ENCODE measurements around the gene ZKSCAN5.

The ZKSCAN5 gene
- total RNA-seq, result 20.9 to 47.6 (median 29.9) reads per million in 9 experiments

GRCh38 chr7:99504603-99505323 lies at the start of gene ZKSCAN5:
Gene ZKSCAN5, plus strand, starts transcription at chr7:99504662. Its CDS starts 1,383 bp downstream, at chr7:99506045.
- Mint-ChIP-seq H3K4me3 (peak within 1 kb of the TSS; percentile 87 to 98), H3K9me3 (no peaks in the 10 kb centered on the region), H3K36me3 (ENCODE audit: insufficient read depth) (peaks cover 23% of the 10 kb centered on the region), H3K27ac (peak within 1 kb of the TSS; percentile 95), H3K27me3 (no peaks in the 10 kb centered on the region), H3K4me1 (ENCODE audit: low read depth in 2 of 2) (peaks cover 13 to 15% of the 10 kb centered on the region in 2 donors)
- ATAC-seq (replicated peaks), result peak; percentile 81
- peak; percentile 94 to 97 (median 94) for DNase-seq

GRCh38 chr7:99455874-99456273 lies 48.6 kb upstream of the ZKSCAN5 start:
- Mint-ChIP-seq H3K4me1 (ENCODE audit: low read depth in 2 of 2) (peaks cover 15 to 17% of the 10 kb centered on the region in 2 donors), H3K27ac (peak overlapping the region in 1 of 2 donors; percentile 7), H3K9me3 (no peaks in the 10 kb centered on the region), H3K27me3 (no peaks in the 10 kb centered on the region), H3K4me3 (no peak overlapping the region), H3K36me3 (ENCODE audit: insufficient read depth) (peaks cover 42% of the 10 kb centered on the region)
- ATAC-seq (replicated peaks), result no peak
- DNase-seq, result no peak

DNA sequence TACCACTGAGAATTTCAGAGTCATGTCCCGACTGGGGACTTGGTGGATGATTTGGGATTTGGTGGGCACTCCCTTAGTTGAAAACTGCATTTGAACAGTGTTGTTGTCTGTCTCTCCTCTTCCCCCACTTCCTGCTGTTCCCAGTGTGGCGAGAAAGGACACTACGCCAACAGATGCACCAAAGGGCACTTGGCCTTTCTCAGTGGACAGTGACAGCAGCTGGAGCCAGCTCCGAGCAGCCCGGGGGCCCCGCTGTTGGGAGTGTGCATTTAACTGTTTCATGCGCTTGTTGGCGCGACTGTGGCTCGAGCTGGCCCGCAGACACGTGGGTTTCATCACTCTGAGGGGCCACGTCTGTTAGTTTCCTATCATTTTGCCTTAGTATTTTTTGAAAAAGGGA lies 48.2 kb upstream of the ZKSCAN5 start:
- no peaks in the 10 kb centered on the region for H3K27me3 Mint-ChIP-seq
- H3K4me3 Mint-ChIP-seq, result no peak overlapping the region
- no peak for ATAC-seq (replicated peaks)
- peaks cover 15 to 17% of the 10 kb centered on the region in 2 donors for H3K4me1 Mint-ChIP-seq (ENCODE audit: low read depth in 2 of 2)
- no peak overlapping the region for H3K27ac Mint-ChIP-seq
- H3K9me3 Mint-ChIP-seq, result no peaks in the 10 kb centered on the region
- H3K36me3 Mint-ChIP-seq (ENCODE audit: insufficient read depth), result peaks cover 42% of the 10 kb centered on the region
- DNase-seq, result no peak

DNA sequence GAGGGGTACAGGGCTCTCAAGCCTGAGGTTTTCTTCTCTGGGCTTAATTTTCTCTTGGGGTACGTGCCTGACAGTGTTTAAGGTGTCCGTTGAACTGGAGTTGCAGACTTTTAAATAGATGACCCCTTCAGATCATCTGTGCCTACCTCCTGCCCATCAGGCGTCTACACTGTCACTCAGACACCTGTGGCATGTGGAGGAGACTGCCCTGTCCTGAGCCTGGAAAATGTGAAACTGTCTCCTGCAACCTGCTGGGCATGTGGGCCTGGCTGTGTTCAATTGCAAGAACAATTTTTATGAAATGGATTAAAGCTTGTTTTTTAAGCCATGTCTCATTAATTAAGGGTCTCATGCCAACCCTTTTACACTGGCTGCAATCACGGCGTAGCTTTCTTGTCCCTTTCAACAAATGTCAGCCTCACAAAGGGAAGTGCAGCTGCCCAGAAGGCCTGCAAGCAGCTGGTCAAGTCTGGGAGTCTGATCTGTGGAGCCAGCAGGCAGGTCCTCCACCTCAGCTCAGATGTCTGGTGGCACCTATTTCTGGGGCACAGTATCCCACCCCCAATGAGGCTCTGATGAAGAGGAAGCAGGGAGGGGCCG lies 47.3 kb upstream of the ZKSCAN5 start:
- Mint-ChIP-seq H3K27me3 (no peaks in the 10 kb centered on the region), H3K36me3 (ENCODE audit: insufficient read depth) (peaks cover 42% of the 10 kb centered on the region), H3K4me3 (no peak overlapping the region), H3K9me3 (no peaks in the 10 kb centered on the region), H3K4me1 (ENCODE audit: low read depth in 2 of 2) (peaks cover 17% of the 10 kb centered on the region in 2 donors), H3K27ac (no peak overlapping the region)
- ATAC-seq (replicated peaks), result no peak
- no peak for DNase-seq

DNA sequence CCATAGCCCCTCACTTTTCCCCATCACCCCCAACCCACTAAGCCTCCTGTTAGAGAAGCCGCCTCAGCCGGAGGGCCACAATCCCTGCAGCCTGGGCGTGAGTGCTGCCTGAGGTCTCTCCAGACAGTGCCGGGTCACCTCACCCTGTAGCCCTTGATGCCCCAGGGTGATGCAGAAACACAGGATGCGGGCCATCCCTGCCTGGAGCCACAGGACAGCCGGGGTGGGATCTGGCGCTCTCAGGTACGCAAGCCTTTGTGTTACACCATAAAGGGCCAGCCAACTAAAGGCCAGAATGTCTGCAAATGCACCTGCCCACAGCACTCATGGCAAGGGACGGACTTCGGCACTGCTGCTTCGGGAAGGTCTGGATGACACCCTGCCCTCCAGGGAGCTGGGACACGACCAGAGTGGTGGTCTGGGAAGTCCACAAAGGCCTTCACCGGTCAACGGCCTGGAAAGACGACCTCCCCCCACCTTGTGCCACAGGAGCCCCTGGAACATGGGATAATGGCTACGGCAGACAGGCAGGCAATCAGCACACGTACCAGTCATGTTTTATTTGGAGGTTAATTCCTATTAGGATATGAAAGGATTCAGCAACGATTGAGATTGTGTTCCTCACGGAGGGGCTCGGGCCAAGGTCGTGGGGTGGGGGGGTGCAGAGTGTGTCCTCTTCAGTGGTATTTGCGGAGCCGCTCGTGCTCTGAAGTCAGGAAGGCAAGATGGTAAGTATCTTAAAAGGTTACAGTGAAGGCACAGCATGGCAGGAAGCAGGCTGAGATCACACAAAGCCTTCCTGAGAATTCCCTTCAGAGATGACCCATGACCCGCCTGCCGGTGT lies 46.6 kb upstream of the ZKSCAN5 start:
- Mint-ChIP-seq H3K4me3 (no peak overlapping the region), H3K4me1 (ENCODE audit: low read depth in 2 of 2) (peaks cover 17 to 20% of the 10 kb centered on the region in 2 donors), H3K9me3 (no peaks in the 10 kb centered on the region), H3K27me3 (no peaks in the 10 kb centered on the region), H3K36me3 (ENCODE audit: insufficient read depth) (peaks cover 43% of the 10 kb centered on the region), H3K27ac (no peak overlapping the region)
- DNase-seq (no peak), ATAC-seq (replicated peaks) (no peak)

DNA sequence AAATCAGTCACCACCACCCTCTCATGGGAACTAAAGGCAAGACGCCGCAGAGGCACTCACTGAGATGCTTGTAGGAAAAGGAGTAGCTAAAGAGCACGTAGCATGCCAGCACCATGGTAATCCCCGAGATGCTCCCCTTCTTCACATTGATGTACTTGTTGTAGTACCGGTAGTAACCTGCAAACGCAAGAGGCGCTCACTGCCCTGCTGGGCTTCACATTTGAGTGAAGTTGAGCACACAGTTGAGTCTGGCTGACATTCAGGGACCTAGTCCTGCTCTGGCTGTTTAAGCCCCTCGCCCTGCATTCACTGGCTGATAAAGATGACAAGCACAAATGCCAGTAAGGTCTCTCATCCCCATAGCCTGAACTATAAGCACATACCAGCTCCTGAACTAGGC lies 45.4 kb upstream of the ZKSCAN5 start:
- Mint-ChIP-seq H3K36me3 (ENCODE audit: insufficient read depth) (peaks cover 36% of the 10 kb centered on the region), H3K4me1 (ENCODE audit: low read depth in 2 of 2) (peaks cover 22 to 27% of the 10 kb centered on the region in 2 donors), H3K27me3 (no peaks in the 10 kb centered on the region), H3K9me3 (no peaks in the 10 kb centered on the region), H3K27ac (no peak overlapping the region), H3K4me3 (no peak overlapping the region)
- no peak for DNase-seq
- peak; percentile 64 for ATAC-seq (replicated peaks)

DNA sequence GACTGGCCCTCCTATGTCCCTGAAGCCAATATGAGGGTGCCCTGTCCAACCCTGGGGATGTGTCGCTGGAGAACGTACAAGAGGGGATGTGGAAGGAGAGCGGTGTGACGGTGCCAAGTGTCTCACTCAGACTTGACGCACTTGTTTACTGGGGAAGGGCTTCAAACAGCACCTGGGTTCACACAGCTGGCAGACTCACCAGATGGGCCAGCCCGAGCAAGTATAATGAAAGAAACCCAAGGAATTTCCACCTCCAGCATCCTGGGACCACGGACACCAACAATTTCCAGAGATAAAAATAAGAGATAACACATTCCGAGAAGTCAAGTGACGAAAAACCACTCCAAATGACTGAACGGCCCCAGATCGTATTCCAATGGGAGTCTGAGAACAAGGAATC lies 43.8 kb upstream of the ZKSCAN5 start:
- H3K4me3 Mint-ChIP-seq, result no peak overlapping the region
- no peaks in the 10 kb centered on the region for H3K9me3 Mint-ChIP-seq
- H3K27ac Mint-ChIP-seq, result peak overlapping the region; percentile 80 to 82
- peaks cover 29 to 35% of the 10 kb centered on the region in 2 donors for H3K4me1 Mint-ChIP-seq (ENCODE audit: low read depth in 2 of 2)
- peaks cover 33% of the 10 kb centered on the region for H3K36me3 Mint-ChIP-seq (ENCODE audit: insufficient read depth)
- H3K27me3 Mint-ChIP-seq, result no peaks in the 10 kb centered on the region
- DNase-seq (no peak), ATAC-seq (replicated peaks) (no peak)

- Mint-ChIP-seq H3K4me3 (no peak overlapping the region), H3K27me3 (no peaks in the 10 kb centered on the region), H3K27ac (peak overlapping the region in 1 of 2 donors; percentile 32), H3K9me3 (no peaks in the 10 kb centered on the region), H3K4me1 (ENCODE audit: low read depth in 2 of 2) (peaks cover 32 to 41% of the 10 kb centered on the region in 2 donors), H3K36me3 (ENCODE audit: insufficient read depth) (peaks cover 33% of the 10 kb centered on the region)
- no peak for ATAC-seq (replicated peaks)
- no peak for DNase-seq
Measured at GRCh38 chr7:99461221-99461620, 43.2 kb upstream of the ZKSCAN5 start.

DNA sequence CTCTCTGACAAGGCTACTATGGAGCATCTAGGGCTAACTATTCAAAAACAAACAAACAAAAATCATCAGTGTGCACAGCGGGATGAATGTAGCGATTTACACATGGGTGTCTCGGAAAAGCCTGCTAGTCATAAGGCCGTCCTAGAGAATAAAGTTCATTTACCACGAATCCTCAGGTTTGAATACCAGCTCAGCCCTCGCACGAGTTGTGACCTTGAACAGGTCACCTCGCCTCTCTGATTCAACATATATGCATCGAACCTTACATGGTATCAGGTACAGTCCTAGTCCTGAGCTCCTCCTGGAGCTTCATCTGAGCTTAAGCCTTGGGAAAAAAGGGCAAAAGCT lies 39.1 kb upstream of the ZKSCAN5 start:
- Mint-ChIP-seq H3K4me1 (ENCODE audit: low read depth in 2 of 2) (peaks cover 23 to 28% of the 10 kb centered on the region in 2 donors), H3K27me3 (no peaks in the 10 kb centered on the region), H3K36me3 (ENCODE audit: insufficient read depth) (peaks cover 17% of the 10 kb centered on the region), H3K27ac (peak overlapping the region; percentile 92 to 97), H3K9me3 (no peaks in the 10 kb centered on the region), H3K4me3 (peak overlapping the region; percentile 89 to 98)
- DNase-seq (no peak), ATAC-seq (replicated peaks) (peak; percentile 2)

DNA sequence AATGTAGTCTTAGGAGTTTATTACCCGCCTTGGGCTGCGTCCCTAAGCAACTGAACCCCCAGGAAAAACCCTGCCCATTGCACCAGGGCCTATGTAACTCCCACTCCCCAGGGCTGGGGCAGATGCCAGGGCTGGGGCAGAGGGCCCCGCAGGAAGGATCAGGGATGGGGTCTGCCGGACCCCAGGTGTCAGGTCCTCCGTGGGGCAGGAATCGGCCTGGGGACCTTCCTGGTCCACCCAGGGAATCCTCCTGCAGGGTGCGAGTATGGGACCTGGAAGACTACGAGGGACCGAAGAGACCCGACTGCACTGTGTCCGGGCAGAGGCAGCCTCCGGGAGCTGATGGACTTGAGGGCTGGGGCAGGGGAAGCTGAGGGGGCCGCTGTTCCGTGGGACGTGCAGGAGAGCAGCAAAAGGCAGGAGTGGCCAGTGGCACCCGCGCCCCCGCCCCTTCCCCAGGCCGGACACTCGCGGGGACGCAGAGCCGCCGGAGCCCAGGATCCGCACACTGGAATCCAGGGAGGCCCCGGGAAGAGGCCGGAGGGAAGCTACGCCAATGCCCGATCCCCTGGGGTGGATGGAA lies 36.0 kb upstream of the ZKSCAN5 start:
- H3K4me3 Mint-ChIP-seq, result no peak overlapping the region
- peak overlapping the region in 1 of 2 donors; percentile 8 for H3K27ac Mint-ChIP-seq
- ATAC-seq (replicated peaks), result no peak
- no peaks in the 10 kb centered on the region for H3K27me3 Mint-ChIP-seq
- H3K4me1 Mint-ChIP-seq (ENCODE audit: low read depth in 2 of 2), result peaks cover 31 to 32% of the 10 kb centered on the region in 2 donors
- no peak for DNase-seq
- peaks cover 33% of the 10 kb centered on the region for H3K36me3 Mint-ChIP-seq (ENCODE audit: insufficient read depth)
- H3K9me3 Mint-ChIP-seq, result no peaks in the 10 kb centered on the region

GRCh38 chr7:99469381-99470065 lies 34.9 kb upstream of the ZKSCAN5 start:
- Mint-ChIP-seq H3K9me3 (no peaks in the 10 kb centered on the region), H3K4me1 (ENCODE audit: low read depth in 2 of 2) (peaks cover 25 to 27% of the 10 kb centered on the region in 2 donors), H3K36me3 (ENCODE audit: insufficient read depth) (peaks cover 37% of the 10 kb centered on the region), H3K27ac (no peak overlapping the region), H3K4me3 (no peak overlapping the region), H3K27me3 (no peaks in the 10 kb centered on the region)
- DNase-seq (no peak), ATAC-seq (replicated peaks) (no peak)

DNA sequence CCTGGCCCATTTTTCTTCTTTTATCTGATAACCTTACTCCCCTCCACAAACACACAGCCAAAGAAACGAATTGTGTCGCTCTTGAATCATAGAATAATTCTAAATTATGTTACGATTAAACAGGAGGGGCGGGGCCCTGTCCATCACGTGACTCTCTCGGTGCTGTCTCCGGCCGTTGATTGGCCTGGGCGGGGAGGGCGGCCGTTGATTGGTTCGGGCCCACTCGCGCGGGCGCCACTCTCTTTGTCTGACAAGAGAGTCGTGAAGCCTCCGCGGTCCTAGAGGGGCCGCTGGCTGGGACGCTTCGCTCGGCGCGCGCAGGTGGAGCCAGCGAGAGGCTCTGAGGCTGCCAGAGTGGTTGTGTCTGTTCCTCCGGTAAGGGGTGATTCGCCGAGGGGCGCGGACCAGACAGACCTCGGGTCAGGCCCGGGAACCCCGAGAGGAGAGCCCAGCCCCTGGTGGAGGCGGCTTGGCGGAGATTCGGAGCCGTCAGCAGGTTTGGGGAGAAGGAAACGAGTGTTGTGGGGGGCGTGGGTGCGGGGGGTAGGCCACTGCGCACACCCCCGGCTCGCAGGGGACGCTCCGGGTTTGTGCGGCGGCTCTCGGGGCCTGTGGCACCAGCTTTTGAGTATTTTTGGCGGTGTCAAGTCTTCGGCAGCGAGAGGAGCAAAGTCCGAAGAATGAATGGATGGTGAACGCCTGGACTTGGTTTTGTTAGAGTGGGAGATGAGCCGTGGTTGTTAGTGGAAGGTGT lies 31.7 kb upstream of the ZKSCAN5 start, which contains the start of gene ZNF789:
ZNF789 (plus strand) TSS at position 330 of the 754 bp plus-strand sequence. CDS start 3,567 bp downstream, outside the sequence.
- peak within 1 kb of the TSS; percentile 92 to 96 for H3K27ac Mint-ChIP-seq
- H3K36me3 Mint-ChIP-seq (ENCODE audit: insufficient read depth), result peaks cover 33% of the 10 kb centered on the region
- peak; percentile 96 for ATAC-seq (replicated peaks)
- no peaks in the 10 kb centered on the region for H3K27me3 Mint-ChIP-seq
- peak within 1 kb of the TSS; percentile 99 to 100 for H3K4me3 Mint-ChIP-seq
- peaks cover 21 to 26% of the 10 kb centered on the region in 2 donors for H3K4me1 Mint-ChIP-seq (ENCODE audit: low read depth in 2 of 2)
- peak; percentile 95 to 96 (median 96) for DNase-seq
- H3K9me3 Mint-ChIP-seq, result no peaks in the 10 kb centered on the region
